ENCODE data around the gene SPATA9. TPM values are rescaled to one million over a fixed set of nuclear protein-coding genes. Genes with fewer than 3 reads are reported as not detected.

Gene SPATA9
- total RNA-seq, 1 experiment from 2014 or later = 0.34 TPM

- no peaks in the 10 kb centered on the region for H3K27me3 Mint-ChIP-seq (ENCODE audit: insufficient read depth, unreplicated experiment)
- peaks cover 43% of the 10 kb centered on the region for H3K4me1 ChIP-seq
- H3K36me3 ChIP-seq (ENCODE audit: control insufficient read depth, insufficient read depth, low read length) = no peaks in the 10 kb centered on the region; the same call in 1 of the 2 replicates
- H3K9me3 ChIP-seq = no peaks in the 10 kb centered on the region; the same call in 1 of the 2 replicates
- no peaks in the 10 kb centered on the region for H3K36me3 Mint-ChIP-seq (ENCODE audit: insufficient read depth, unreplicated experiment)
- TF ChIP-seq, protein P1, sequence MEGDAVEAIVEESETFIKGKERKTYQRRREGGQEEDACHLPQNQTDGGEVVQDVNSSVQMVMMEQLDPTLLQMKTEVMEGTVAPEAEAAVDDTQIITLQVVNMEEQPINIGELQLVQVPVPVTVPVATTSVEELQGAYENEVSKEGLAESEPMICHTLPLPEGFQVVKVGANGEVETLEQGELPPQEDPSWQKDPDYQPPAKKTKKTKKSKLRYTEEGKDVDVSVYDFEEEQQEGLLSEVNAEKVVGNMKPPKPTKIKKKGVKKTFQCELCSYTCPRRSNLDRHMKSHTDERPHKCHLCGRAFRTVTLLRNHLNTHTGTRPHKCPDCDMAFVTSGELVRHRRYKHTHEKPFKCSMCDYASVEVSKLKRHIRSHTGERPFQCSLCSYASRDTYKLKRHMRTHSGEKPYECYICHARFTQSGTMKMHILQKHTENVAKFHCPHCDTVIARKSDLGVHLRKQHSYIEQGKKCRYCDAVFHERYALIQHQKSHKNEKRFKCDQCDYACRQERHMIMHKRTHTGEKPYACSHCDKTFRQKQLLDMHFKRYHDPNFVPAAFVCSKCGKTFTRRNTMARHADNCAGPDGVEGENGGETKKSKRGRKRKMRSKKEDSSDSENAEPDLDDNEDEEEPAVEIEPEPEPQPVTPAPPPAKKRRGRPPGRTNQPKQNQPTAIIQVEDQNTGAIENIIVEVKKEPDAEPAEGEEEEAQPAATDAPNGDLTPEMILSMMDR (IDR thresholded peaks at IDR 0.05; ENCODE audit: insufficient read depth in 1 of 2, low read depth in 1 of 2, low read length in 1 of 2, severe bottlenecking in 1 of 2, unreplicated experiment in 1 of 2) = no peak
- intact Hi-C loops (cut with micrococcal nuclease; ENCODE audit: unreplicated experiment) = no loop called here
- peaks cover 25% of the 10 kb centered on the region for H3K4me1 Mint-ChIP-seq (ENCODE audit: low read depth, unreplicated experiment)
- H3K27ac Mint-ChIP-seq (ENCODE audit: unreplicated experiment) = peak overlapping the region; percentile 33
- DNase-seq = no peak
- POLR2A ChIA-PET = interaction anchor here (0.9 kb wide), 1 partner anchor 64 kb away, joined by 3 read pairs; no protein-coding TSS in a partner anchor
- H3K27me3 ChIP-seq (replicated peaks; ENCODE audit: control insufficient read depth, insufficient read depth, low read length) = no peaks in the 10 kb centered on the region
- no peak overlapping the region for H3K4me3 Mint-ChIP-seq (ENCODE audit: unreplicated experiment)
- CTCF ChIA-PET = interaction anchor here (0.5 to 1.1 kb wide), 5 partner anchors 24 to 135 kb away, joined by 3 read pairs; partner anchors contain the start of gene RFESD
- no peak overlapping the region for H3K4me3 ChIP-seq (ENCODE audit: low read depth, low read length)
- H3K9me3 Mint-ChIP-seq (ENCODE audit: unreplicated experiment) = no peaks in the 10 kb centered on the region
- no TSS peak for BruUV-seq (replicated peaks)
Measured at GRCh38 chr5:95670568-95670967, 12.2 kb downstream of the SPATA9 start.

GRCh38 chr5:95669985-95670384 lies 12.8 kb downstream of the SPATA9 start:
- no peak for DNase-seq
- POLR2A ChIA-PET = interaction anchor here (0.6 to 0.9 kb wide), 2 partner anchors 65 to 101 kb away, joined by 3 read pairs; no protein-coding TSS in a partner anchor
- H3K4me1 ChIP-seq = peaks cover 43% of the 10 kb centered on the region
- no peaks in the 10 kb centered on the region for H3K27me3 ChIP-seq (replicated peaks; ENCODE audit: control insufficient read depth, insufficient read depth, low read length)
- Mint-ChIP-seq H3K9me3 (ENCODE audit: unreplicated experiment) (no peaks in the 10 kb centered on the region), H3K36me3 (ENCODE audit: insufficient read depth, unreplicated experiment) (no peaks in the 10 kb centered on the region), H3K27ac (ENCODE audit: unreplicated experiment) (no peak overlapping the region), H3K4me3 (ENCODE audit: unreplicated experiment) (no peak overlapping the region), H3K4me1 (ENCODE audit: low read depth, unreplicated experiment) (peaks cover 25% of the 10 kb centered on the region), H3K27me3 (ENCODE audit: insufficient read depth, unreplicated experiment) (no peaks in the 10 kb centered on the region)
- intact Hi-C loops (cut with micrococcal nuclease; ENCODE audit: unreplicated experiment) = no loop called here
- BruUV-seq (replicated peaks) = no TSS peak
- CTCF ChIA-PET = interaction anchor here (0.8 to 1.1 kb wide), 4 partner anchors 23 to 111 kb away, joined by 3 read pairs; partner anchors contain the start of gene RFESD
- no peaks in the 10 kb centered on the region; the same call in 1 of the 2 replicates for H3K36me3 ChIP-seq (ENCODE audit: control insufficient read depth, insufficient read depth, low read length)
- no peaks in the 10 kb centered on the region; the same call in 1 of the 2 replicates for H3K9me3 ChIP-seq
- TF ChIP-seq, protein P1 (IDR thresholded peaks at IDR 0.05; ENCODE audit: insufficient read depth in 1 of 2, low read depth in 1 of 2, low read length in 1 of 2, severe bottlenecking in 1 of 2, unreplicated experiment in 1 of 2) = no peak
- H3K4me3 ChIP-seq (ENCODE audit: low read depth, low read length) = no peak overlapping the region

GRCh38 chr5:95669540-95669939 lies 13.3 kb downstream of the SPATA9 start:
- H3K4me3 ChIP-seq (ENCODE audit: low read depth, low read length) = no peak overlapping the region
- TF ChIP-seq, protein P1 (IDR thresholded peaks at IDR 0.05; ENCODE audit: insufficient read depth in 1 of 2, low read depth in 1 of 2, low read length in 1 of 2, severe bottlenecking in 1 of 2, unreplicated experiment in 1 of 2) = no peak
- no peaks in the 10 kb centered on the region; the same call in 1 of the 2 replicates for H3K36me3 ChIP-seq (ENCODE audit: control insufficient read depth, insufficient read depth, low read length)
- BruUV-seq (replicated peaks) = no TSS peak
- H3K27me3 ChIP-seq (replicated peaks; ENCODE audit: control insufficient read depth, insufficient read depth, low read length) = no peaks in the 10 kb centered on the region
- Mint-ChIP-seq H3K9me3 (ENCODE audit: unreplicated experiment) (no peaks in the 10 kb centered on the region), H3K36me3 (ENCODE audit: insufficient read depth, unreplicated experiment) (no peaks in the 10 kb centered on the region), H3K27me3 (ENCODE audit: insufficient read depth, unreplicated experiment) (no peaks in the 10 kb centered on the region), H3K27ac (ENCODE audit: unreplicated experiment) (no peak overlapping the region), H3K4me3 (ENCODE audit: unreplicated experiment) (no peak overlapping the region), H3K4me1 (ENCODE audit: low read depth, unreplicated experiment) (peaks cover 25% of the 10 kb centered on the region)
- H3K9me3 ChIP-seq = no peaks in the 10 kb centered on the region; the same call in 1 of the 2 replicates
- intact Hi-C loops (cut with micrococcal nuclease; ENCODE audit: unreplicated experiment) = no loop called here
- peaks cover 43% of the 10 kb centered on the region for H3K4me1 ChIP-seq
- POLR2A ChIA-PET = interaction anchor here (0.6 kb wide), 1 partner anchor 102 kb away, joined by 3 read pairs; no protein-coding TSS in a partner anchor
- CTCF ChIA-PET = interaction anchor here (0.8 to 1.1 kb wide), 3 partner anchors 23 to 112 kb away, joined by 3 read pairs; partner anchors contain the start of gene RFESD
- DNase-seq = no peak

Measured in Caco-2 (cell line).